Activated CD4-positive, alpha-beta T cell treated with anti-CD3 and anti-CD28 coated beads for 36 hours (primary cell): ENCODE data around the gene IGFBPL1. TPM values are rescaled to one million over a fixed set of nuclear protein-coding genes. Genes with fewer than 3 reads are reported as not detected.

Experiments used
- ATAC-seq: fragments of 200-7000 bp; cut with Tn5 transposase; one replicate; pipeline ENCODE4 v1.10.0; 2021; ENCODE audit warnings: mild to moderate bottlenecking, moderate library complexity
- CTCF ChIA-PET: fragments of 350-600 bp; sonication (Branson Sonifier 250); formaldehyde crosslinking; loops from one replicate; lab custom pipeline; 2021; ENCODE audit warnings: antibody characterized with exemption; lab: Charles Lee
- POLR2A ChIA-PET: fragments of 350-600 bp; sonication (Branson Sonifier 250); formaldehyde crosslinking; loops from one replicate; lab custom pipeline; 2021; ENCODE audit warnings: antibody characterized with exemption, inconsistent platforms; lab: Charles Lee
- DNase-seq: peaks from one replicate; pipeline ENCODE4 v3.0.0-alpha.2; 2020
- H3K27ac Mint-ChIP-seq: one replicate; pipeline ENCODE4 v1.8.0; 2021; ENCODE audit warnings: mixed read lengths
- H3K27me3 Mint-ChIP-seq: one replicate; pipeline ENCODE4 v1.8.0; 2021; ENCODE audit warnings: mixed read lengths
- H3K36me3 Mint-ChIP-seq: one replicate; pipeline ENCODE4 v1.8.0; 2021; ENCODE audit warnings: low read depth, mixed read lengths
- H3K4me1 Mint-ChIP-seq: one replicate; pipeline ENCODE4 v1.8.0; 2021; ENCODE audit warnings: mixed read lengths
- H3K4me3 Mint-ChIP-seq: one replicate; pipeline ENCODE4 v1.8.0; 2021; ENCODE audit warnings: mild to moderate bottlenecking, moderate library complexity, mixed read lengths
- H3K9me3 Mint-ChIP-seq: one replicate; pipeline ENCODE4 v1.8.0; 2021; ENCODE audit warnings: low read depth, mixed read lengths
- intact Hi-C, 2 experiments: fragments of 100-400 bp; cut with DNase I in 1 of 2; cut with micrococcal nuclease in 1 of 2; formaldehyde crosslinking; loops; one replicate each; pipeline versions ENCODE4 v1.14.2 to v1.15.1; 2022 to 2024; cut with DNase I, micrococcal nuclease
- total RNA-seq, 2 experiments: library from RNA; stranded (reverse); gene quantifications; one replicate each; pipeline ENCODE4 v1.2.3, GENCODE V29; 2021

Gene IGFBPL1
- total RNA-seq, 2 experiments from 2014 or later = 0.21 TPM; not detected in 1

DNA sequence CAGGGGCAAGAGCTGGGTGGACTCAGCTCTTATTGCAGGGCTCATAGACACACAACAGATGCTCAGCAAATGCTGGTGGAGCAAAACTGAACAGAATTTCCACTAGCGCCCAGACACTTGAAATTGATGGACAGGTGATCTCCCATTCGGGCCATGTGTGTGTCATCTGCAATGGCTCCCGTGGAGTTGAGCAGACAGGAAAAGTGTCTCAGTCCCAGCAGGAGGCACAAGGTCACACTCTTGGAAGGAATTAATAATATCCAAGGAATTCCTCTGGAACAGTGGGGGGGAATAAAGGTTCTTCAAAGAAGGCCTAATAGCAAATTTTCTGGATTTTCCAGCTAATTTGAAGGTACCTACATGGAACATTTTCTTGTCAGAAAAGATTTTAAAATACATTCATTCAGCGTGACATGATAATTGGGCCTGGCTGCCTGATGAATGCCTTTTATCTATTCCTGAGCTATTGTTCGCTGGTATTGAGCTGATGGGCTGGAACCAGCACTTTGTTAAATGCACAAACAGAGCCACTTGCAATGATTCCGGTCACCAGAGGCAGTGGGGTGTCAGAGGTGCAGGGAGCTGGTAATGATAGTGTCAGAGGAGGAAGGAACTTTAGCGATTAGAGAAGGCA, 63.3 kb downstream of the IGFBPL1 start:
- no peaks in the 10 kb centered on the region for H3K9me3 Mint-ChIP-seq
- H3K4me1 Mint-ChIP-seq = peaks cover 4% of the 10 kb centered on the region
- POLR2A ChIA-PET = no interaction called here
- intact Hi-C loops = loop anchor here in 1 of 2 experiments (5.0 kb wide), 1 partner anchor 609 kb away; the partner anchor contains the start of gene TRMT10B
- DNase-seq (no peak), ATAC-seq (no peak)
- H3K27me3 Mint-ChIP-seq = peaks cover 4% of the 10 kb centered on the region
- H3K27ac Mint-ChIP-seq = no peak overlapping the region
- CTCF ChIA-PET = interaction anchor here (0.7 to 0.8 kb wide), 2 partner anchors 380 to 458 kb away, joined by 3 read pairs; no protein-coding TSS in a partner anchor
- no peaks in the 10 kb centered on the region for H3K36me3 Mint-ChIP-seq
- H3K4me3 Mint-ChIP-seq = no peak overlapping the region

DNA sequence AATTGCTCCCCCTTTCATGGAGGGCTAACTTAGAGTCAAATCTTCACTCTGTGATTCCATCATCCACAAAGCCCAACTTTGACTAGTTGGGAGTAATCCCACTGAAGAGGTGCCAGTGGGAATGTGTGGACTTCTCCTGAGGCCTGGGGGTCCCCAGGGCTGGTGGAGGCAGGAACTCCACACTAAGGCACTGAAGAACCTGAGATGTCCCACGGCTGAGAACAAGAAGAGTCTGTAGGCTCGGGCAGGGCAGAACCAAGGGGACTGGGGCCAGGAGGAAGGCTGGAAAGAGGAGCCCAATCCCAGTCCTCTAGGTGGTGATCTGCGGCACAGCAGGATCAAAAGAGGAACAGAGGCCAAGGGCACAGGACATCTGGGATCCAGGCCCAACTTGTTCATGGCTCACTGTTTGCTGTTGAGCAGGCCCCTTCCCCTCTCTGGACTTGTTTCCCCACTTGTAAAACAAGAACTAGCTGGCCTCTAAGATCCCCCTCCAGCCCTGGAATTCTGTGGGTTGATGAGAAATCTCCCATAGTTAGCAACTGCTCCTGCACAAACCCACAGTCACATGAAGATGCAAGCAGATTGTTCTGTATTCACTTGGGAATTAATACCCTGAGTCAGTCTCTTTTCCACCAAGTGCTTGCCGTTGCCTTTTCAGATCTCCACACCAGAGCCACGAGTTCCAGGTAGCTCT, 64.4 kb downstream of the IGFBPL1 start:
- peaks cover 4% of the 10 kb centered on the region for H3K4me1 Mint-ChIP-seq
- DNase-seq (no peak), ATAC-seq (no peak)
- ChIA-PET CTCF (interaction anchor here (0.7 kb wide), 1 partner anchor 379 kb away, joined by 3 read pairs; no protein-coding TSS in a partner anchor), POLR2A (no interaction called here)
- no peaks in the 10 kb centered on the region for H3K9me3 Mint-ChIP-seq
- H3K4me3 Mint-ChIP-seq = no peak overlapping the region
- H3K27ac Mint-ChIP-seq = no peak overlapping the region
- no peaks in the 10 kb centered on the region for H3K36me3 Mint-ChIP-seq
- peaks cover 2% of the 10 kb centered on the region for H3K27me3 Mint-ChIP-seq
- intact Hi-C loops = loop anchor here in 1 of 2 experiments (5.0 kb wide), 1 partner anchor 608 kb away; the partner anchor contains the start of gene TRMT10B

GRCh38 chr9:38359297-38359653, 65.0 kb downstream of the IGFBPL1 start:
- POLR2A ChIA-PET = no interaction called here

DNA sequence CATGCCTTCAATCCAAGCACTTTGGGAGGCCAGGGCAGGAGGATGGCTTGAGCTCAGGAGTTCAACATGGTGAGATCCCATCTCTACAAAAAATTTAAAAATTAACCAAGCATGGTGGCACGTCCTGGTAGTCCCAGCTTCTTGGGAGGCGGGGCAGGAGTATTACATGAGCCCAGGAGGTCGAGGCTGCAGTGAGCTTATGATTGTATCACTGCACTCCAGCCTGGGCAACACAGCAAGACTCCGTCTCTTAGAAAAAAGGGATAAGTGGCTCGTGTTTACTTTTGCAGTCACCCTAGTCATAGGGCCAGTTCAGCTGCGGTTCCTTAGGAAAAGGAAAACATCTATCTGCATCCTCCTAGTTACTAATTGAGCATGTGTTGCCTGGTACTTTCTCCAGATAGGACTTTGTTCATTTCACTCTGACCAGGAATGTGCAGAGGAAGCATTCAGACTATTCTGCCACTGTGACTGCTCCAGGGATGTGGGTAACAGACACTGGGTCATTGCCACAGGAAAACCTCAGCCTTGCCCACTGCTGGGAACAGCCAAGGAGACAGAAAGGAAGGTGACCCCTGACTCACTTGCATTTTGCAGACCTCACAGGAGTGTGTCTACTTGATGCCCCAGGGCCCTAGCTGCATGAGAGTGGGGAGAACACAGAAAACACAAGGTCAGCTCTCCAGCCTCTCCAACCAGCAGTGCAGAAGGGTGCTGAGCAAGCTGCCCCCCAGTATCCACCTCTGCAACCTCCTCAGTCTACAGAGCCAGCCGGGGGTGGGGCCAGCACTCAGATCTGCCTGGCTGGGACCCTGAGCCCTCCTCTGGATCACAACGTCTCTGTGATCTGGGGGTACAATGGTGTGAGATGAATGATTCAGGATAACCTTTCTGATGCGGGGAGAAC, 65.6 kb downstream of the IGFBPL1 start:
- no peak for DNase-seq
- H3K27ac Mint-ChIP-seq = no peak overlapping the region
- peaks cover 4% of the 10 kb centered on the region for H3K4me1 Mint-ChIP-seq
- CTCF ChIA-PET = no interaction called here
- ATAC-seq = no peak
- H3K9me3 Mint-ChIP-seq = no peaks in the 10 kb centered on the region
- POLR2A ChIA-PET = interaction anchor here (0.6 to 0.8 kb wide), 2 partner anchors 9 to 35 kb away, joined by 3 read pairs; no protein-coding TSS in a partner anchor
- no peak overlapping the region for H3K4me3 Mint-ChIP-seq
- intact Hi-C loops = no loop called here
- no peaks in the 10 kb centered on the region for H3K27me3 Mint-ChIP-seq
- no peaks in the 10 kb centered on the region for H3K36me3 Mint-ChIP-seq

More at GRCh38 chr9:38359297-38359653, 65.0 kb downstream of the IGFBPL1 start:
- Mint-ChIP-seq H3K36me3 (no peaks in the 10 kb centered on the region), H3K9me3 (no peaks in the 10 kb centered on the region), H3K27ac (no peak overlapping the region), H3K4me3 (no peak overlapping the region), H3K4me1 (peaks cover 4% of the 10 kb centered on the region), H3K27me3 (peaks cover 2% of the 10 kb centered on the region)
- intact Hi-C loops = no loop called here
- DNase-seq (no peak), ATAC-seq (no peak)
- CTCF ChIA-PET = no interaction called here

- Mint-ChIP-seq H3K4me3 (no peak overlapping the region), H3K9me3 (no peaks in the 10 kb centered on the region), H3K4me1 (no peaks in the 10 kb centered on the region), H3K27me3 (no peaks in the 10 kb centered on the region), H3K27ac (no peak overlapping the region), H3K36me3 (no peaks in the 10 kb centered on the region)
- intact Hi-C loops = no loop called here
- DNase-seq (no peak), ATAC-seq (no peak)
- CTCF ChIA-PET = no interaction called here
- POLR2A ChIA-PET = interaction anchor here (0.6 to 0.8 kb wide), 2 partner anchors 10 to 36 kb away, joined by 3 read pairs; no protein-coding TSS in a partner anchor
Observed at GRCh38 chr9:38357350-38358114, 66.7 kb downstream of the IGFBPL1 start.

DNA sequence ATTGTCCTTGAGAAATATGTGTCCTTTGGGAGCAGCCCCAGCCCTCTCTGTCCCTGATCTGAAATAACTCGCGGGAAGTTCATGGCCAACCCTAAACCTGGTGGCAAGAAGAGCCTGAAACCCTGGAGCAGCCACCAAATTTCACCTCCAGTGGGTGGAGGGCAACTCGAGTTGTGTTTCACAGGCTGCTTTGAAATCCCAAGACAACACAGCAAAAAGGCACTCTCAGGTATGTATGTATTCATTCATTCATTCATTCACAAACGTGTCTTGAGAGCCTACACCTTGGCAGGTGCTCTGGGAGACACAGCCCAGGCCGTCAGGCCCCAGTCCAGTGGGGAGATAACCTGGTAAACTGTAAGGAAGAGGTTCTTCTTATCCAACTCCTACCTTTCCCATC, 67.4 kb downstream of the IGFBPL1 start:
- ChIA-PET CTCF (no interaction called here), POLR2A (interaction anchor here (0.7 kb wide), 1 partner anchor 453 kb away, joined by 3 read pairs; the partner anchor contains the start of gene SLC25A51)
- Mint-ChIP-seq H3K4me3 (no peak overlapping the region), H3K27ac (no peak overlapping the region), H3K27me3 (no peaks in the 10 kb centered on the region), H3K9me3 (no peaks in the 10 kb centered on the region), H3K36me3 (no peaks in the 10 kb centered on the region), H3K4me1 (no peaks in the 10 kb centered on the region)
- intact Hi-C loops = no loop called here
- no peak for ATAC-seq
- DNase-seq = no peak

Other genes starting within 250 kb of the IGFBPL1 start
- 10 to 100 TPM; 20.3 to 21.8 TPM for gene ALDH1B1, start 31.8 kb downstream of the IGFBPL1 start, total RNA-seq
- gene ANKRD18A, start 196.1 kb upstream of the IGFBPL1 start, total RNA-seq = 1 to 10 TPM; 6.4 to 7.5 TPM